Calu3 (cell line): ENCODE data around the gene MAFF. TPM values are rescaled to one million over a fixed set of nuclear protein-coding genes. Genes with fewer than 3 reads are reported as not detected.

ENCODE experiments used
- BruUV-seq: library from RNA; stranded (reverse); fragments of 400-500 nt; replicated peaks from 2 replicates; lab custom pipeline; 2021; lab: Mats Ljungman, UMichigan
- CTCF ChIA-PET: fragments of 300-600 bp; sonication (Branson Sonifier 250); formaldehyde crosslinking; loops from one replicate; lab custom pipeline; 2022; ENCODE audit warnings: antibody characterized with exemption; lab: Charles Lee
- DNase-seq: peaks from one replicate; pipeline ENCODE4 v3.0.0; 2022
- H3K27ac Mint-ChIP-seq: one replicate; pipeline ENCODE4 v1.8.0; 2022; ENCODE audit warnings: mixed read lengths; ENCODE audit not compliant: unreplicated experiment
- H3K27me3 Mint-ChIP-seq: one replicate; pipeline ENCODE4 v1.8.0; 2022; ENCODE audit warnings: mixed read lengths; ENCODE audit not compliant: unreplicated experiment
- H3K36me3 Mint-ChIP-seq: one replicate; pipeline ENCODE4 v1.8.0; 2022; ENCODE audit warnings: mild to moderate bottlenecking, moderate library complexity, mixed read lengths; ENCODE audit not compliant: insufficient read depth, unreplicated experiment
- H3K4me1 Mint-ChIP-seq: one replicate; pipeline ENCODE4 v1.8.0; 2022; ENCODE audit warnings: mild to moderate bottlenecking, low read depth, mixed read lengths; ENCODE audit not compliant: unreplicated experiment
- H3K4me3 Mint-ChIP-seq: one replicate; pipeline ENCODE4 v1.8.0; 2022; ENCODE audit warnings: mild to moderate bottlenecking, low read depth, moderate library complexity, mixed read lengths; ENCODE audit not compliant: unreplicated experiment
- H3K9me3 Mint-ChIP-seq: one replicate; pipeline ENCODE4 v1.8.0; 2022; ENCODE audit warnings: low read depth, mixed read lengths; ENCODE audit not compliant: unreplicated experiment
- CTCF ChIP-seq: fragments of 200-600 bp; IDR thresholded peaks from one replicate; pipeline ENCODE4 v1.8.0; 2022; ENCODE audit warnings: antibody characterized with exemption; ENCODE audit not compliant: unreplicated experiment
- intact Hi-C: fragments of 100-400 bp; cut with micrococcal nuclease; formaldehyde crosslinking; loops from one replicate; pipeline ENCODE4 v1.10.0; 2022; ENCODE audit not compliant: unreplicated experiment
- total RNA-seq: library from RNA; stranded (reverse); gene quantifications from 2 replicates; pipeline ENCODE4 v1.2.3, GENCODE V29; 2022

MAFF gene
- total RNA-seq, 1 experiment from 2014 or later = 62.4 TPM

GRCh38 chr22:38228873-38229740 lies 27.3 kb downstream of the MAFF start:
- peak; percentile 75 for DNase-seq
- TF ChIP-seq CTCF = no peak
- Mint-ChIP-seq H3K27me3 (no peaks in the 10 kb centered on the region), H3K9me3 (no peaks in the 10 kb centered on the region), H3K36me3 (peaks cover 56% of the 10 kb centered on the region), H3K4me3 (peak overlapping the region; percentile 61), H3K27ac (peak overlapping the region; percentile 99), H3K4me1 (peaks cover 33% of the 10 kb centered on the region)
- intact Hi-C loops = loop anchor here (1.0 kb wide), 1 partner anchor 10 kb away; no protein-coding TSS in a partner anchor
- CTCF ChIA-PET = interaction anchor here (0.5 to 1.7 kb wide), 10 partner anchors 9 to 177 kb away, joined by 3 to 14 read pairs (median 4); no protein-coding TSS in a partner anchor
- no TSS peak for BruUV-seq

GRCh38 chr22:38230108-38230825 lies 28.5 kb downstream of the MAFF start:
- no peak for TF ChIP-seq CTCF
- intact Hi-C loops = no loop called here
- no peaks in the 10 kb centered on the region for H3K9me3 Mint-ChIP-seq
- CTCF ChIA-PET = interaction anchor here (0.7 kb wide), 2 partner anchors 58 to 115 kb away, joined by 3 to 6 read pairs; no protein-coding TSS in a partner anchor
- no peaks in the 10 kb centered on the region for H3K27me3 Mint-ChIP-seq
- DNase-seq = no peak
- BruUV-seq = no TSS peak
- H3K4me1 Mint-ChIP-seq = peaks cover 33% of the 10 kb centered on the region
- H3K4me3 Mint-ChIP-seq = peak overlapping the region; percentile 10
- peak overlapping the region; percentile 73 for H3K27ac Mint-ChIP-seq
- peaks cover 48% of the 10 kb centered on the region for H3K36me3 Mint-ChIP-seq

GRCh38 chr22:38230916-38231315 lies 29.1 kb downstream of the MAFF start:
- BruUV-seq = no TSS peak
- DNase-seq = no peak
- intact Hi-C loops = no loop called here
- H3K27me3 Mint-ChIP-seq = no peaks in the 10 kb centered on the region
- no peak for TF ChIP-seq CTCF
- CTCF ChIA-PET = interaction anchor here (0.6 kb wide), 1 partner anchor 117 kb away, joined by 3 read pairs; no protein-coding TSS in a partner anchor
- no peaks in the 10 kb centered on the region for H3K9me3 Mint-ChIP-seq
- peak overlapping the region; percentile 73 for H3K27ac Mint-ChIP-seq
- H3K36me3 Mint-ChIP-seq = peaks cover 49% of the 10 kb centered on the region
- H3K4me3 Mint-ChIP-seq = peak overlapping the region; percentile 10
- peaks cover 38% of the 10 kb centered on the region for H3K4me1 Mint-ChIP-seq

GRCh38 chr22:38232196-38232595 lies 30.4 kb downstream of the MAFF start:
- BruUV-seq = no TSS peak
- peaks cover 46% of the 10 kb centered on the region for H3K36me3 Mint-ChIP-seq

More at GRCh38 chr22:38232196-38232595, 30.4 kb downstream of the MAFF start:
- Mint-ChIP-seq H3K27me3 (no peaks in the 10 kb centered on the region), H3K4me3 (no peak overlapping the region), H3K4me1 (peaks cover 51% of the 10 kb centered on the region), H3K27ac (no peak overlapping the region), H3K9me3 (no peaks in the 10 kb centered on the region)
- no peak for TF ChIP-seq CTCF
- intact Hi-C loops = no loop called here
- CTCF ChIA-PET = interaction anchor here (0.6 kb wide), 1 partner anchor 127 kb away, joined by 3 read pairs; no protein-coding TSS in a partner anchor
- no peak for DNase-seq
